ENCODE results near the gene TOMM7. TPM values are rescaled to one million over a fixed set of nuclear protein-coding genes. Genes with fewer than 3 reads are reported as not detected.
A peak's percentile ranks its signal among the peaks of the same experiment; 100 is the strongest.
"Not testable (repeated sequence)": the region's sequence is repeated elsewhere in the genome, so short reads cannot be mapped to it uniquely, and the experiment has no call there.

Gene TOMM7
- total RNA-seq, 1 experiment from 2014 or later: 383 TPM

GRCh38 chr7:22784346-22784745 is 38.3 kb downstream of the TOMM7 start:
- no peak for DNase-seq (ENCODE audit: low read depth)

GRCh38 chr7:22783421-22783820 is 39.2 kb downstream of the TOMM7 start:
- no peak for DNase-seq (ENCODE audit: low read depth)

- peak; percentile 85 for DNase-seq (ENCODE audit: low read depth)
Measured at GRCh38 chr7:22782616-22783232, 39.9 kb downstream of the TOMM7 start.

GRCh38 chr7:22781230-22781711 is 41.4 kb downstream of the TOMM7 start:
- peak; percentile 90 for DNase-seq (ENCODE audit: low read depth)

- not testable (repeated sequence) for DNase-seq (ENCODE audit: low read depth)
Measured at GRCh38 chr7:22779730-22780323, 42.8 kb downstream of the TOMM7 start.

GRCh38 chr7:22776964-22777363 is 45.7 kb downstream of the TOMM7 start:
- DNase-seq (ENCODE audit: low read depth): no peak

GRCh38 chr7:22772885-22773284 is 49.8 kb downstream of the TOMM7 start:
- DNase-seq (ENCODE audit: low read depth): no peak

GRCh38 chr7:22771872-22772228 is 50.8 kb downstream of the TOMM7 start:
- DNase-seq (ENCODE audit: low read depth): no peak

- no peak for DNase-seq (ENCODE audit: low read depth)
Measured at GRCh38 chr7:22771194-22771871, 51.3 kb downstream of the TOMM7 start.

- no peak for DNase-seq (ENCODE audit: low read depth)
Measured at GRCh38 chr7:22765609-22766008, 57.0 kb downstream of the TOMM7 start.

Other genes starting within 250 kb of the TOMM7 start
- 74.2 and 77.6 TPM in 2 replicates for gene IL6, start 95.6 kb downstream of the TOMM7 start, total RNA-seq (2014; rRNA removed; shearing (Covaris generic))
- 186 and 202 TPM in 2 replicates for gene HYCC1, start 191.3 kb upstream of the TOMM7 start, total RNA-seq (2014; rRNA removed; shearing (Covaris generic))

Measured in Daoy (cell line).